WI38 (cell line): Measurements from ENCODE around the gene SCAMP1.

ENCODE experiments used
- H3K4me3 ChIP-seq: 2 replicates; pipeline ENCODE4 v1.5.1; 2011; ENCODE audit warnings: low read depth, mild to moderate bottlenecking, control low read depth, low read length
- TF ChIP-seq, protein P1 (sequence below): IDR thresholded peaks from 2 replicates; pipeline ENCODE4 v1.5.1; 2012; ENCODE audit warnings: low read depth, mild to moderate bottlenecking, control low read depth, low read length

SCAMP1 gene

DNA sequence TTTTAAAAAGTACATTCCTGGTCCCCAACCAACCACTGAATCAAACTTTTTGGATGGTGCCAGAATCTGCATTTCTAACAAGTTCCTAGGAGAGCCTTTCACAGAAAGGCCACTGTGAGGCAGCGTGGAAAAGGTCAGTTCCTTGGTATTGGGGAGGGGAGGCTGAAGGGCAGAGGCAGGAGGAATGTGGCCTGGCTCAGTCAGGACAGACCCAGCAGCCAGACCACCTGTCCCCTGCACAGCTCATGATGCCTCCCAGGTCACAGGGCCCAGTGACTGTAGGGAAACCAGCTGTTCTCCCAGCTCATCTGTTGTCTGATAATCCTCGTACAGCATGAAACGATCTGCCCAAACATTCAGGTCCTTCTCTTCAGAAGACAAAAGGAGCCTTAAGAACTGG is 155.3 kb downstream of the SCAMP1 start:
- TF ChIP-seq, protein P1, sequence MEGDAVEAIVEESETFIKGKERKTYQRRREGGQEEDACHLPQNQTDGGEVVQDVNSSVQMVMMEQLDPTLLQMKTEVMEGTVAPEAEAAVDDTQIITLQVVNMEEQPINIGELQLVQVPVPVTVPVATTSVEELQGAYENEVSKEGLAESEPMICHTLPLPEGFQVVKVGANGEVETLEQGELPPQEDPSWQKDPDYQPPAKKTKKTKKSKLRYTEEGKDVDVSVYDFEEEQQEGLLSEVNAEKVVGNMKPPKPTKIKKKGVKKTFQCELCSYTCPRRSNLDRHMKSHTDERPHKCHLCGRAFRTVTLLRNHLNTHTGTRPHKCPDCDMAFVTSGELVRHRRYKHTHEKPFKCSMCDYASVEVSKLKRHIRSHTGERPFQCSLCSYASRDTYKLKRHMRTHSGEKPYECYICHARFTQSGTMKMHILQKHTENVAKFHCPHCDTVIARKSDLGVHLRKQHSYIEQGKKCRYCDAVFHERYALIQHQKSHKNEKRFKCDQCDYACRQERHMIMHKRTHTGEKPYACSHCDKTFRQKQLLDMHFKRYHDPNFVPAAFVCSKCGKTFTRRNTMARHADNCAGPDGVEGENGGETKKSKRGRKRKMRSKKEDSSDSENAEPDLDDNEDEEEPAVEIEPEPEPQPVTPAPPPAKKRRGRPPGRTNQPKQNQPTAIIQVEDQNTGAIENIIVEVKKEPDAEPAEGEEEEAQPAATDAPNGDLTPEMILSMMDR: no peak

DNA sequence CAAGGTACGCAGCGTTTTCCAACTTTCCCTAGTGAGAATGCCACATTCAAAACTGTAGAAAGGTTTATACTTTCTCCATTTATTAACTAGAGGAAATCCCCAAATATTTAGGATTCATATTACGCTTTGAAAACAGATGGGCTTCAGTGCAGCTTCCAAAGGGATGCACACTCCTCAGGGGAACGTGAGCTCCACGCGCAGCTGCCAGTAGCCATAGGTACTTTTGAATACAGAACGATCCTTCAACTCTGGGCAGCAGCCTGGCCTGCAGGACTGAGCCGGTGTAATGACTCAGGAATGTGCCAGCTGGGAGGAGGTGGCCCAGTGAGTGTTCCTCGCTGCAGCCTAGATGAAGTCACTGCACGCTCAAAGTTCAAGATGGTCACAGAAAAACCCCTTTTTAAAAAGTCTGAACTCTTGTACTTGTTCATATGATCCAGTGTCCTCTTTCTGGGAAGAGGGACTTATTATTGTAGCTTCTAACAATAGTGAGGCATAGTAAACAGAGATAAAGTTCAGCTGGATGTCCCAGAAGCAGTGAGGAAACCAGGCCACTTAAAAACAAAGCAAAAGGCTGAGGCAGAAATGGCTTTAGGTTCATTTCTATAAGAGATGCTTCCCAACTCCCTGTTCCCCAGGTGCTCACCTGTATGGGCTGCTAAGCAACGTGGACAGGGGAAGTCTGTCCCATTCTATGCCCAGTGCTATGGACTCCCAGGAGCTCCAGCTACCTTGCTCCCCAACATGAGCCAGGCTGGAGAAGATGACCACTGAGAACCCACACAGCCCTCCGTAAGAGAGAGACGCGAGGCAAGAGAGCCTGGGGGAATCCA is 158.2 kb downstream of the SCAMP1 start:
- TF ChIP-seq, protein P1: no peak
- H3K4me3 ChIP-seq: no peak overlapping the region

More for the DNA sequence above, 155.3 kb downstream of the SCAMP1 start:
- H3K4me3 ChIP-seq: no peak overlapping the region

DNA sequence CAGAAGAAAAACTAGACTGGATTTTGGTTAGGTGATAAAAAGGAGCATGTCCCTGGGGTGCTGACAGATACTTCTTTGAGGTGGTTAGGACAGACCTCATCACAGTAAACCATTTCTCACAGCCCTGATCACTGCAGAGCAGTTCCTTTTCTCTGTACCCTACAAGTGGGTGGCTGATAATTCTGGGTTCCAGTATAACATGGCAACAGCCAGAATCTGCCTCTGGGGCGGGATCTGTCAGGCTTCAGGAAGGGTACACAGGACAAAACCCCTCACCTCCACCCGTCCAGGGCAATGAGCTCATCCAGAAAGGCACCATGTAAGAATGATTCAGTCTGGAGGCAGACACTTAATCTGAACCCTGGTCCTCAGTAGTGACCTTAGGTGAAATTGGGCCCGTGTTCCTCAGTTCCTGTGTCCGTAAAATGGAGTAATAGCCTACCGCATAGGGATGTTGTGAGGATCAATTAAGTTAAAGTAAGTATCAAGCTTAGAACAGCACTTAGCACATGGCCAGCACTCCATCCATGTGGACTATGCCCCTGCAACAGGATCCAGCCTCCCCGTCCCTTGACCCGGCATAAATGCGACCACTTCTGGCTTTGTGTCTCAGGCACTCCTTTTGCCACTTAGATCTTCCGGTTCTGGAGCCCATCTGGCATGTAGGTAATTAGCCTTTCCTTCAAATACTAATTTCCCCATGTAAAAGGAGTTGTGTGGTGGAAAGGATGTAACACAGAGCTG is 159.0 kb downstream of the SCAMP1 start:
- H3K4me3 ChIP-seq: no peak overlapping the region
- TF ChIP-seq, protein P1: no peak

DNA sequence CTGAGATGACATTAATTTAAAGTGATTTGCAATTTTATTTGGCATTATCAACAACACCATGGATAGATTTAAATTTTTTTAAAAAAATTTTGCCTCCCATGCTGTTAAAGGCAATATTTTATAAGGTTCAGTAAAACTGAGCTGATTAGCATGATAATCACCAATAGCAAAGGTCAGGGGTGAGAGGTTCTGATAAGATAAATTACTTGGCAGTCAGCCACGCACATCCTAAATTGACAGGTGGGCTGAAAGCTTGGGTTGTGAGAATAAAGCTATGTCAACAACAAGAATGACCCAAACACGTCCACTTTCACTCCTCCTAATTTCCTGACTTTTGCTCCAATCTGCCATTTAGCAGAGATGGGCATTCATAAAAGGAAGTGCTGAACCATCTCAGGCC is 161.0 kb downstream of the SCAMP1 start:
- no peak overlapping the region for H3K4me3 ChIP-seq
- TF ChIP-seq, protein P1: no peak

DNA sequence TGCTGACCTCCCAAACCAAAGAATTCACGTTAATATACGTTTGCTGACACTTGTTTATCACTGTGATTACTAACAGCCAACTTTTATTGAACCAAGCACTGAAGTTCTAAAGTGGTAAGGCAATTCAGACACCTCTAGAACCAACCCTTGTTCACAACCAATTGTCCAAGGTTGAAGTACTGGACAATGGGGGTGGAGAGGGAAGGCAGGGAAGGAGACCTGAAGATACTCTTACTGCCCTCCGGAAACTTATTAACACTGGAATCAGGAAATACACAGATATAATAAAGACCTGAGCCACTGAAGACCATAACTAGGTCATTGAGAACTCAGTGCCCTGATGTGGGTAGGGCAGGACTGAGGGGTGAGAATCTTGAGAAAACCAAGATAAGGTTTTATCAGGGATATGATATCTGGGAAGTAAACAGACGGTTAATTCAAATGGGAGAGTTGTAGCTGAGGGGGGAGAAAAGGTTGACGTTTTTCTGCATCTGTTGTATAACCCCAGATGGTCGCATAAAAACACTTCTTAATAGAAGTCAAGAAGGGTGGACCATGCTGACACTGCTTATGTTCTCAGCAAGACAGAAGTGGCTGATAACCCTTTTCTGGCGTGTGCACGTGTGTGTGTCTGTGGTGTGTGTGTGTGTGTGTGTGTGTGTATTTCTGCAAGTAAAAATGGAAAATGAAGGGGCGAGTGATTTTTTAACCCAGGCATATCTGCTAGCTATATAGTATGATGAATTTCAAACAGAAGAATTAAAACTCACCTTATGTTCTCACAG is 162.3 kb downstream of the SCAMP1 start:
- TF ChIP-seq, protein P1: no peak
- H3K4me3 ChIP-seq: no peak overlapping the region

DNA sequence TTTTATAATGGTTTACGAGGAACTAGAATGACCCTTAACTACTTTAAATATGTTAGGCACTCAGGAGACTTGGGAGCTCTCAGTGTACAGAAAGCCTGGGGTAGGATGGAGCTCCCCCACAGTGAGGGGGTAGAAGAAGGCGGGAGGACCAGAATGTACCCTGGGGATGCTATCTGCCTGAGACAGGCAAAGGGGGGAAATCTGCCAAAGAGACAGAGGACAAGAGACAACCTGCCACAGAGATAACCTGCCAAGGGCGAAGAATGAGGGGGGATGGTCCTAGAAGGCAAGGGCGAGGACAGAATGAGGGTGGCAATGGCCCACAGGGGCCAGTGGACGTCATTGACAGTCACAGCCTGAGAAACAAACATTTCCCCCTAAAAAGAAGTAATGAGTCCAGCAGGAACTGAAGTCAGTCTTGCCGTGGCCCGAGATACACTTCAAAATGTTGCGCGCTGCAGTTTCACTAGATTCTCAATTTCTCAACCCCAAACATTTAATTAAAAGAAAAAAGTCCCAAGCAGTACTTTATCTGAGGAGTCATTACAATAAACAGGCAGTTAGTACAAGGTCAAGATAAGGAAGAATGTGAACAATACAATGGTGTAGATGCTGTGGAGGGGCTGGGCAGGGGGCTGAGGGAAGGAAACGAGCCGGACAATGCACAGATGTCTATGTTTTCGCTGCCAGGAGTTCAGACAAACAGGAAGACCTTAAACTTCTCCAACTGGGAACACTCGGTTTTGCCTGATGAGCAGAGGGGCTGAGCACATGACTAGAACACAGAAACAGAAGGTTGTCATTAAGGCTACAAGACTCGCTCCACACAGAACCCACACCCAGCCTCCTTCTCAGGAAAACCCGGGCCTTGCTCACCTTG is 163.1 kb downstream of the SCAMP1 start:
- TF ChIP-seq, protein P1: no peak
- no peak overlapping the region for H3K4me3 ChIP-seq
